GM13977 (cell line): ENCODE measurements around the gene JADE1.

Experiments used
- DNase-seq: peaks from one replicate; pipeline ENCODE4 v3.0.0; 2012; ENCODE audit warnings: low spot score
- in situ Hi-C: fragments of 300-500 bp; cut with MboI; formaldehyde crosslinking; loops from one replicate; pipeline ENCODE4 v1.12.0; 2022; ENCODE audit warnings: low sequenced_read_pairs, low pct_unique_long_range_greater_than_20kb, mixed read lengths, inconsistent platforms; ENCODE audit not compliant: unreplicated experiment
- TF ChIP-seq, protein P1 (sequence below): IDR thresholded peaks from 2 replicates; pipeline ENCODE4 v1.5.1; 2012; ENCODE audit warnings: mild to moderate bottlenecking, control low read depth; ENCODE audit not compliant: insufficient read depth; ENCODE audit errors: extremely low read depth, missing control alignments

The JADE1 gene

DNA sequence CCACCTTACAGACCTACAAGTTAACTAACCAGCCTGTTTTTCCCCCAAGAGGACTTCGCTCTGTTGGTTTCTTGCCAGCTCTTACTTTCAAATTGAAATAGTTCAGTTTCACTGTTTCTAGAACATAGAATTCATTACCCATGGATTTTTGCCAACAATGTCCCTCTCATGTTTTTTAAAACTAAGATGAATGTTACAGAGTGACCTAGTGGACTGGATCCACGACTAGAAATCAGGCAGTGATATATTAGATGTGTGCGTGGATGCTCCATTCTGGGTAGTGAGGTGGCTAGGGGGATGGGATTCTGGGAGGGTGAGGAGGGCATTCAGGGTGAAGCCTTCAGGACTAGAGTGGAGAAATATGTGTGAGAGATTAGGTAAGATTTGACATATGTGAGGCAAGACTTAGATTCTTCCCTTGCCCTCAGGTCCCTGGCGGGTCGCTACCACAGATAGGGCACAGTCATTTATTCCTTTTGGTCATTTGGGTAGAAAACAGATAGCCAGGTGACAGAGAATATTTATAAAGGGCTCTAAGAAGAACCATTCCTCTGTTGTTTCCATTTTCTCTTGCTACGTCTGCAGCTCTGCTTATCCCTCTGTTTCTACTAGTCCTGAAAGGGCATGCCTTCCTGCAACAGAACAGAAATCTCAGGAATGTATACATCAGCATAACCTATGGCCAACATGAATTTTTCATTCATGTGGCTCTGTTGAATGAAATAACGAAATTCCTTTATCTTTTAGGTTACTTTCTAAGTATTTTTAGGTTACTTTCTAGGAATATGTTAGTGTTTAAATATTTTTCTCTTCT, 15.4 kb upstream of the JADE1 start:
- in situ Hi-C loops = no loop called here
- TF ChIP-seq, protein P1, sequence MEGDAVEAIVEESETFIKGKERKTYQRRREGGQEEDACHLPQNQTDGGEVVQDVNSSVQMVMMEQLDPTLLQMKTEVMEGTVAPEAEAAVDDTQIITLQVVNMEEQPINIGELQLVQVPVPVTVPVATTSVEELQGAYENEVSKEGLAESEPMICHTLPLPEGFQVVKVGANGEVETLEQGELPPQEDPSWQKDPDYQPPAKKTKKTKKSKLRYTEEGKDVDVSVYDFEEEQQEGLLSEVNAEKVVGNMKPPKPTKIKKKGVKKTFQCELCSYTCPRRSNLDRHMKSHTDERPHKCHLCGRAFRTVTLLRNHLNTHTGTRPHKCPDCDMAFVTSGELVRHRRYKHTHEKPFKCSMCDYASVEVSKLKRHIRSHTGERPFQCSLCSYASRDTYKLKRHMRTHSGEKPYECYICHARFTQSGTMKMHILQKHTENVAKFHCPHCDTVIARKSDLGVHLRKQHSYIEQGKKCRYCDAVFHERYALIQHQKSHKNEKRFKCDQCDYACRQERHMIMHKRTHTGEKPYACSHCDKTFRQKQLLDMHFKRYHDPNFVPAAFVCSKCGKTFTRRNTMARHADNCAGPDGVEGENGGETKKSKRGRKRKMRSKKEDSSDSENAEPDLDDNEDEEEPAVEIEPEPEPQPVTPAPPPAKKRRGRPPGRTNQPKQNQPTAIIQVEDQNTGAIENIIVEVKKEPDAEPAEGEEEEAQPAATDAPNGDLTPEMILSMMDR = no peak
- no peak for DNase-seq

DNA sequence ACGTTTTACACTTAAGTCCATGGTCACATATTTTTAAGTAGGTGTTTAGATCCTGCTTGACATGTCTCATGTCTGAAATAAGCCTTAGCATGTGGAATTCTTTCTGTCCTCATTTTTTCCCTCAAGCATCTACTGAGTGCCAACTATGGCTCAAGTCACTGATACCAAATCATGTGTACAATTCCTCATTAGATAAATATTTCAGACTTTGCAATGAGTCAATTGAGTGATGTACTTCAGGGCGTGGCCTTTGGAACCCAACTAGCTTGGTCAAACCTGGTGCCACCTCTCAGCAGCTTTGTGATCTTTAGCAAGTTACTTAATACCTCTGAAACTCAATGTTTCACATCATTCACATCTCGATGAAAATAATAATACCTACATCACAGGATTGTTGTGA, 12.6 kb upstream of the JADE1 start:
- no peak for DNase-seq
- in situ Hi-C loops = no loop called here
- TF ChIP-seq, protein P1 = no peak

DNA sequence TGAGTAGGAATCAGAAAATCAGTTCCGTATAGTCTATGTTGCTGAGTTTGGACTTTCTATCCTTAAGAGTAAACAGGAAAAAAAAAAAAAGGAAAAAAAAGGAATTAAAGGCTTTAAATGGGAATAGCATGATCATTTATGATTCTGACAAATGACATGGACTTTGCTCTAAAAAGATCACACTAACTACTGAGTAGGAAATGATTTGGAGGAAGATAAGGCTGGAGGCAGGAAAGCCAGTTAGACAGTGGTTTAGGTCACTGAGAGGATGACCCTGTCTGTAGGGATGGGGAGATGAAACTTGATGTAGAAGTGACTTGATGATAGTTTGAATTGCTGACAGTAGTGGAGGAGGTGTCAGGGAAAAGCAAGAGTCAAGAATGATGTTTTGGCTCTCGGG, 9.2 kb upstream of the JADE1 start:
- in situ Hi-C loops = loop anchor here (25.0 kb wide), 1 partner anchor 613 kb away; no protein-coding TSS in a partner anchor
- TF ChIP-seq, protein P1 = no peak
- DNase-seq = no peak

DNA sequence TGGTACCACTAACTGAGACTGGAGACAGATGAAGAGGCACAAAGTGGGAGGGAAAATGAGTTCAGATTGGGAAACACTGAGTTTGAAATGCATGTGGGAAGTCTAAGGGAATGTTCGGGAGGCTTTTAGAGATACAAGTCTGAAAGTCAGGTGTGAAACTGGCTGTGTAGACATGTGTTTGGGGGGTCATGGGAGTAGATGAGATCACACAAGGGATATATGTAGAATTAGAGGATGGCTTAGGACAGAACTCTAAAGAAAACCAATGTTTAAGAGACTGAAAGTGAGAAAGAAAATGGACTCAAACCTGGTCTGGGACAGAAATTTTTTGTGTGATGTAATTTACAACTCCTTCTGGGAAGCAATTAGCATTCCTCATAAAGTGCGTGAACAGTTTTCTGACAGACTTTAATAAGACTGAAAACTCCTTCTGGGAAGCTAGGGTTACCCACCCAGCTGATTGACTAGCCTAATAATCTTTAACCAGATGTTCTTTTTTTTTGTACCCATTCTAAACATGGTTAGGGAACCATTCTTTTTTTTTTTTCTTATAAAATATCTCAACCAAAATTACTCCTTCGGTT, 8.7 kb upstream of the JADE1 start:
- in situ Hi-C loops = loop anchor here (25.0 kb wide), 1 partner anchor 613 kb away; no protein-coding TSS in a partner anchor
- no peak for DNase-seq
- TF ChIP-seq, protein P1 = no peak

DNA sequence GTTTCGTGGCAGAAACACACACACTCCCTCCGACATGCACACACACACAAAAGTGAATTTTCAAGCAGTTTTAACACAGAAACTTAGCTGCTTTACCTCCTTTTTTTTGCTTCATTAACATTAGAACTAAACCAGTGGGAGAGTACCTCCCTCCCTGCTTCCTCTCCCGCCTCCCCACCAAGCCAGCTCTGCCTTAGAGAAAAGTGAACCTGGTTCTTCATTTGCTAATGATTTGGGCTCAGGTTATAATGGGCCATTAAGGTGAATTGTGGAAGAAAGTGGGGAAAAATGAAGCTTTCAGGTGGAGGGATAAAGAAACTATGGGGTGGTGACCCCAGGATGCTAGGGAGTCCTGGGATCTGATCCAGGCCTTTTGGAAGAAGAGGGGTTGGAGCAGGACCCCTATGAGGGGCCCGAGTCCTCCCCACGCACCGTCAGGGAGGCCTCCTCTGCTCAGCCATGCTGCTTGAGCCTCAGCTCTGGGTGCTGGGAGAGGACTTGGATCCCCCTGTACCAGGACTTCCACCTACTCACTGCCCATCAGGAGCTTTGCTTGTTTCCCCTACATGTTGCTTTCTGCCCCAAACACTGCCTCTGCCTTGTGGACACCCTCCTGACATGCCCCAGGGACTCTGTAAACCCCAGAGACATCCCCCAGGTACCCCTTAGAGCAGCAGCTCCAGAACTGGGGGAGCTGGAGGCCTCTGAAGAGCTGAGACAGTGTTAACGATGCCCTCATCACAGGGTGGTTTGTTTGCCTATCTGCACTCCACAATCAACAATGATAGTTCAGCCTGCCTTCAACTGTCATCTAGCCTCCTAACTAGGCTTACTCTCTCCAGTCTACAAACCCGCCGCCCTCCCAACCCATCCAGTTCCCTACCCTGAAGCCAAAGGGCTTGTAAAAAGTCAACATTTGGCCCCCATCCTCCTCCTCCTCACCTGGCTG, 6.5 kb upstream of the JADE1 start:
- in situ Hi-C loops = loop anchor here (25.0 kb wide), 1 partner anchor 616 kb away; no protein-coding TSS in a partner anchor

DNA sequence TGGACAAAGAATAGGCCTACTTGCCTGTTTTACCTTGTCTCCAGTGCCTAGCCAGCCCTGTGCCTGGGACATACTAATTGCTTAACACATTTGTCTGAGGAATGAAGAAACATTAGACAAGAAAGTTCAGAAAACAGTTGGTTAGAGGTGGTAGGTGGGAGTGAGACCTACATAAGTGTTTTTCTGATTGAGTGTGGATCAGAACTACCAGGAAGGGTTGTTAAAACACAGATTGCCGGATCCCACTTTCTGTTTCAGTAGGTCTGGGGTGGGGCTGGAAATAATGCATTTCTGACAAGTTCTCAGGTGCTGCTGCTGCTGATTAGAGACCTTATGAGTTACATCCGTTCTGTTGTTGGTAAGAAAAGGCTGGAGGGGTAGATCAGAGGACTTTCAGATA, 5.7 kb upstream of the JADE1 start:
- DNase-seq = peak; percentile 46
- in situ Hi-C loops = loop anchor here (25.0 kb wide), 1 partner anchor 616 kb away; no protein-coding TSS in a partner anchor
- TF ChIP-seq, protein P1 = no peak

More for the DNA sequence above, 6.5 kb upstream of the JADE1 start:
- DNase-seq = no peak
- TF ChIP-seq, protein P1 = no peak
